22Rv1 (cell line): ENCODE measurements around the gene SDK2.

Experiments used
- CTCF ChIP-seq: fragments of 450-650 bp; IDR thresholded peaks from 2 replicates; pipeline ENCODE4 v1.5.1; 2017; ENCODE audit warnings: mild to moderate bottlenecking
- ZFX ChIP-seq: fragments of 450-650 bp; IDR thresholded peaks from 2 replicates; pipeline ENCODE4 v1.6.1; 2017; ENCODE audit warnings: antibody characterized with exemption, borderline replicate concordance

GRCh38 chr17:73522107-73522506, 122.1 kb downstream of the SDK2 start:
- TF ChIP-seq CTCF = no peak
- no peak for TF ChIP-seq ZFX
